ENCODE results near the gene DPH7.

DPH7 gene

DNA sequence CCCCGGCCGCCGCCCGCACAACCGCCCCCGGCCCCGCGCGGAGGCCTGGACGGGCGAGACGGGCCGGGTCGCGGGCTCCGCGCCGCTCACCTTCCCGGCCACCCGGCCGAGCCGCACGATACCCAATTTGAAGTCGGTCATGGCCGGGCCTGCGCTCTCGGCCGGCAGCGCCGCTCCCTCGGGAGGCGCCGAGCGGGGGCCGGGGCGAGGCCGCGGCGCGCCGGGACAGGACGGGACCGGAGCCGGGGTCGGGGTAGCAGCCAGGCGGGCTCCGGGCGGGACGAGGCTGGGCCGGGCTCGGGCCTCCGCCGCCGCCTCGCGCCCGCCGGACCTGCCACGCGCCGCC lies 11.4 kb upstream of the DPH7 start:
- no peak overlapping the region for H3K27ac ChIP-seq (ENCODE audit: low read length)

DNA sequence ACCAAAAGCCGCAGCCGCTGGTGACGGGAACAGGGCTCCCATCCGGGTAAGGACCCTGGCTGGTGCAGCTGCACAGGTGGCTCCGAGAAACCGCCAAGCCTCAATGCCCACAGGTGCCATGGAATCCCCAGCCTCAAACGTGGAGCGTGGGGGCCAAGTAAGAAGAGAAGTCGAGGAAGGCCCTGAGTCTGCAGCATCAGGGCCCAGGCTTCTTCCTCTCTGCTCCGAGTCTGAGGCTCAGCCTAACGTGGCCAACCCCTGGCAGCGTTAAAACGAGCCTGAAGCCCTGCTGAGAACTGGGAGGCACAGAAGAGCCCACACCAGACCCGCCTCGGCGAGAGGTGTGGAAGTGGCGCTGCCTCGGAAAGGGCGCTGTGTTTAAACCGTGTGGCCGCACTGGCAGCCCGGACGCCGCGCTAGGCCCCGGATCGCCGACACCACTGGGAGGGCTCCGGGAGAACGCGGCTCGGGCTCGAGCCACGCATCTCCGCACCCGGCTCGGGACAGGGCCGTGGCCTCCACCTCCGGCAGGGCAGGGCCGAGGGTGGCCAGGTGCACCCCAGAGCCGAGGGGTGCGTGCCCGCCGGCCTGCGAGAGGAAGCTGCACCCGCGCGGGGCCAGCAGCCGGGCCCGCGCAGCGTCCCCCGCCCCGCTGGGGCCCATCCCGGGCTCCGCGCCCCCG lies 10.9 kb upstream of the DPH7 start:
- no peaks in the 10 kb centered on the region for H3K9me3 ChIP-seq (ENCODE audit: control insufficient read depth in 2 of 2, low read length in 2 of 2)
- H3K9ac ChIP-seq (ENCODE audit: low read length in 2 of 2), result peak overlapping the region; percentile 62 to 69
- H3K4me1 ChIP-seq (ENCODE audit: control insufficient read depth, insufficient read depth, low read length), result peaks cover 12% of the 10 kb centered on the region
- peak overlapping the region; percentile 76 to 77 for H3K4me3 ChIP-seq (ENCODE audit: low read length in 2 of 2)
- H3K36me3 ChIP-seq (ENCODE audit: control insufficient read depth in 2 of 2, insufficient read depth in 2 of 2, low read length in 2 of 2), result peaks cover 18 to 19% of the 10 kb centered on the region in 2 donors
- no peaks in the 10 kb centered on the region for H3K27me3 ChIP-seq (ENCODE audit: control insufficient read depth in 1 of 2, insufficient read depth in 2 of 2, low read length in 2 of 2)
- H3K27ac ChIP-seq (ENCODE audit: low read length), result no peak overlapping the region

More for the DNA sequence above, 11.4 kb upstream of the DPH7 start:
- Histone ChIP-seq H3K4me3 (ENCODE audit: low read length in 2 of 2) (peak overlapping the region in 1 of 2 donors; percentile 77), H3K9me3 (ENCODE audit: control insufficient read depth in 2 of 2, low read length in 2 of 2) (no peaks in the 10 kb centered on the region), H3K27me3 (ENCODE audit: control insufficient read depth in 1 of 2, insufficient read depth in 2 of 2, low read length in 2 of 2) (no peaks in the 10 kb centered on the region), H3K36me3 (ENCODE audit: control insufficient read depth in 2 of 2, insufficient read depth in 2 of 2, low read length in 2 of 2) (peaks cover 18 to 19% of the 10 kb centered on the region in 2 donors), H3K9ac (ENCODE audit: low read length in 2 of 2) (no peak overlapping the region), H3K4me1 (ENCODE audit: control insufficient read depth, insufficient read depth, low read length) (peaks cover 12% of the 10 kb centered on the region)

- H3K4me1 ChIP-seq (ENCODE audit: control insufficient read depth, insufficient read depth, low read length), result peaks cover 12% of the 10 kb centered on the region
- H3K9ac ChIP-seq (ENCODE audit: low read length in 2 of 2), result peak overlapping the region in 1 of 2 donors; percentile 42
- no peak overlapping the region for H3K4me3 ChIP-seq (ENCODE audit: low read length in 2 of 2)
- no peak overlapping the region for H3K27ac ChIP-seq (ENCODE audit: low read length)
- no peaks in the 10 kb centered on the region for H3K27me3 ChIP-seq (ENCODE audit: control insufficient read depth in 1 of 2, insufficient read depth in 2 of 2, low read length in 2 of 2)
- H3K36me3 ChIP-seq (ENCODE audit: control insufficient read depth in 2 of 2, insufficient read depth in 2 of 2, low read length in 2 of 2), result peaks cover 19 to 21% of the 10 kb centered on the region in 2 donors
- no peaks in the 10 kb centered on the region for H3K9me3 ChIP-seq (ENCODE audit: control insufficient read depth in 2 of 2, low read length in 2 of 2)
These were observed 10.2 kb upstream of the DPH7 start for GRCh38 chr9:137588891-137589290.

DNA sequence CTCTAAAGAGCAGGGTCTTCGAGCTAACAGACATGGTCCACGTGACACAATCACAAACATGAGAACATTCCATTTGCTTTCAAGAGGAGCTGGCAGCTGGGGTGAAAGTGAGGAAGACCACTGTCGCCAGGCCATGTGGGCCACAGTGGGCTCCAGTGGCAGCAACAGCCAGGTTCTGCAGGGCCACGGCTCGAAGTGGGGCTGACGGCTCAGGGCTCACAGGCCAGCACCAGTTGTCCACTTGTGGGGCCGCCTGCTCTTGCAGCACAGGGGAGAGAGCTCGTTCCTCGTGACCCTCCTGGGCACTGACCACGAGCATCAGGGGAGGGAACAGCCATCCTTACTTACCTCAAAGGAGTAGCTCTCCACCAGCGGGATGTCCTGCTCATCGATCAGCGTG lies 9.6 kb upstream of the DPH7 start:
- no peak overlapping the region for H3K27ac ChIP-seq (ENCODE audit: low read length)
- peaks cover 22 to 23% of the 10 kb centered on the region in 2 donors for H3K36me3 ChIP-seq (ENCODE audit: control insufficient read depth in 2 of 2, insufficient read depth in 2 of 2, low read length in 2 of 2)

GRCh38 chr9:137586854-137587253 lies 8.1 kb upstream of the DPH7 start:
- Histone ChIP-seq H3K27me3 (ENCODE audit: control insufficient read depth in 1 of 2, insufficient read depth in 2 of 2, low read length in 2 of 2) (no peaks in the 10 kb centered on the region), H3K4me1 (ENCODE audit: control insufficient read depth, insufficient read depth, low read length) (peaks cover 12% of the 10 kb centered on the region), H3K9ac (ENCODE audit: low read length in 2 of 2) (no peak overlapping the region), H3K36me3 (ENCODE audit: control insufficient read depth in 2 of 2, insufficient read depth in 2 of 2, low read length in 2 of 2) (peaks cover 34 to 36% of the 10 kb centered on the region in 2 donors), H3K9me3 (ENCODE audit: control insufficient read depth in 2 of 2, low read length in 2 of 2) (no peaks in the 10 kb centered on the region), H3K4me3 (ENCODE audit: low read length in 2 of 2) (no peak overlapping the region), H3K27ac (ENCODE audit: low read length) (no peak overlapping the region)

More for the DNA sequence above, 9.6 kb upstream of the DPH7 start:
- Histone ChIP-seq H3K4me1 (ENCODE audit: control insufficient read depth, insufficient read depth, low read length) (peaks cover 12% of the 10 kb centered on the region), H3K4me3 (ENCODE audit: low read length in 2 of 2) (no peak overlapping the region), H3K27me3 (ENCODE audit: control insufficient read depth in 1 of 2, insufficient read depth in 2 of 2, low read length in 2 of 2) (no peaks in the 10 kb centered on the region), H3K9ac (ENCODE audit: low read length in 2 of 2) (no peak overlapping the region), H3K9me3 (ENCODE audit: control insufficient read depth in 2 of 2, low read length in 2 of 2) (no peaks in the 10 kb centered on the region)

- H3K9ac ChIP-seq (ENCODE audit: low read length in 2 of 2), result no peak overlapping the region
- H3K36me3 ChIP-seq (ENCODE audit: control insufficient read depth in 2 of 2, insufficient read depth in 2 of 2, low read length in 2 of 2), result peaks cover 36 to 44% of the 10 kb centered on the region in 2 donors
These were observed 5.2 kb upstream of the DPH7 start for GRCh38 chr9:137583957-137584356.

DNA sequence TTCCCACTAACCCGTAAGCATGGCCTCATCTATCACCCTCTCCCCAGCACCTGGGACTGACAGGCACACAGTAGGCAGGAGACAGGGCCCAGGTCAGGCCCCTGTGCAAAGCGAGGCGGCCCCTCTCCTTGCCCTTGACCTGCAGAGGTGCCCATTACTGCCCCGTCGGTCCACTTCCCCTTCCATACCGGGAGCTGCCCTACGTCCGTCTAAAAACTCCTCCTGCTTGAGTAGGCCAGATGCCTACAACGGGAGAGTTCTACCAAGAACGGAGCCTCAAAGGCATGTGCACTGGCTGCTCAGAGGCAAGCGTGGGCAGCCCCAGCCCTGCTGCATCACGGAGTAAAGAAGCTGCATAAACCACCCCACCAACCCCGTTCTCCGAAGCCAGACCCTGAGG lies 4.6 kb upstream of the DPH7 start:
- Histone ChIP-seq H3K36me3 (ENCODE audit: control insufficient read depth in 2 of 2, insufficient read depth in 2 of 2, low read length in 2 of 2) (peaks cover 36 to 44% of the 10 kb centered on the region in 2 donors), H3K9ac (ENCODE audit: low read length in 2 of 2) (no peak overlapping the region), H3K9me3 (ENCODE audit: control insufficient read depth in 2 of 2, low read length in 2 of 2) (no peaks in the 10 kb centered on the region), H3K27ac (ENCODE audit: low read length) (no peak overlapping the region), H3K4me1 (ENCODE audit: control insufficient read depth, insufficient read depth, low read length) (peaks cover 10% of the 10 kb centered on the region), H3K4me3 (ENCODE audit: low read length in 2 of 2) (no peak overlapping the region), H3K27me3 (ENCODE audit: control insufficient read depth in 1 of 2, insufficient read depth in 2 of 2, low read length in 2 of 2) (no peaks in the 10 kb centered on the region)

More at GRCh38 chr9:137583957-137584356, 5.2 kb upstream of the DPH7 start:
- Histone ChIP-seq H3K9me3 (ENCODE audit: control insufficient read depth in 2 of 2, low read length in 2 of 2) (no peaks in the 10 kb centered on the region), H3K4me3 (ENCODE audit: low read length in 2 of 2) (no peak overlapping the region), H3K4me1 (ENCODE audit: control insufficient read depth, insufficient read depth, low read length) (peaks cover 9% of the 10 kb centered on the region), H3K27me3 (ENCODE audit: control insufficient read depth in 1 of 2, insufficient read depth in 2 of 2, low read length in 2 of 2) (no peaks in the 10 kb centered on the region), H3K27ac (ENCODE audit: low read length) (no peak overlapping the region)

GRCh38 chr9:137582286-137582860 lies 3.6 kb upstream of the DPH7 start:
- no peak overlapping the region for H3K9ac ChIP-seq (ENCODE audit: low read length in 2 of 2)
- peaks cover 29 to 41% of the 10 kb centered on the region in 2 donors for H3K36me3 ChIP-seq (ENCODE audit: control insufficient read depth in 2 of 2, insufficient read depth in 2 of 2, low read length in 2 of 2)
- no peaks in the 10 kb centered on the region for H3K27me3 ChIP-seq (ENCODE audit: control insufficient read depth in 1 of 2, insufficient read depth in 2 of 2, low read length in 2 of 2)

DNA sequence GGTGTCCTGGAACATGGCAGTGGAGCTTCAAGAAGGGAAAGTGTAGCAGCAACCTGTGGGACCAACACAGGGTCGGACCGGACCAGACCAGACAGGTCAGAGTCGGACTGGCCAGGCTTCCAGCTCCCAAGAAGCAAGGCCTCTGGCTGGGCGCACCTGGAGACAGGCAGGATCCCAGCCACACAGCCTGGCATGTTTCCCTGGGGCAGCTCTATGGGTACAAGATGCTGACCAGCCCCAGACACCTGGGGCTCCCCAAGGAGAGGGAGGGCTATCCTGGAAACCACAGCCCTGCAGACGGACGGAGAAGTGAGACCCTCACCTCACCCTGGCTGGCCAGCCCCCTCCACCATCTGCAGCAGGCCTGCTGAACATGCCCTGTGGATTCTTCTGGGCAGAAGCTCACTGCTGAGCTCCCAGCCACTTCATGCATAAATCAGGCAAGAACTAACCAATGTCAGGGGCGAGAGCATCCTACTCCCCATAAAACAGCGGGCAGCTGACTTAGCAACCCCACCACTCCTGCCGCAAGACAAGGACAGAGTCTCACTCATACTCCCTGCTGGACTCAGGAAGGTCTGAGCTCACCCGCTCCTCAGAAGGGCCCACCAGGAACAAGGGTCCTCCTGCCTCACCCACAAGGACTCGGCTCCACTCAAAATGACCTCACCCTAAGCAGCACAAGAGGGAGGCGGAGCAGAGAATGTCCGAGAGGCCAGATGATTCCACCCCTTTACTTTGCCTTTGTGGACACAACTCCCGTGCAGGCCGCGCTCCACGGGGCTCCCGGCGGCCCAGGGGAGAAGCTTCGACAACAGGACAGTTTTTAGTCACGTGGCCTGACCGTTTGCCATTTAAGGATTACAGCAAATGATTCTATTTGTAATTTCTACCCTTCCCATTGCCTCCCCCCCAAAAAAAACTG lies 2.9 kb upstream of the DPH7 start:
- H3K36me3 ChIP-seq (ENCODE audit: control insufficient read depth in 2 of 2, insufficient read depth in 2 of 2, low read length in 2 of 2), result peaks cover 23 to 34% of the 10 kb centered on the region in 2 donors
- no peak overlapping the region for H3K9ac ChIP-seq (ENCODE audit: low read length in 2 of 2)

More at GRCh38 chr9:137582286-137582860, 3.6 kb upstream of the DPH7 start:
- Histone ChIP-seq H3K9me3 (ENCODE audit: control insufficient read depth in 2 of 2, low read length in 2 of 2) (no peaks in the 10 kb centered on the region), H3K27ac (ENCODE audit: low read length) (no peak overlapping the region), H3K4me3 (ENCODE audit: low read length in 2 of 2) (no peak overlapping the region), H3K4me1 (ENCODE audit: control insufficient read depth, insufficient read depth, low read length) (peaks cover 17% of the 10 kb centered on the region)

DNA sequence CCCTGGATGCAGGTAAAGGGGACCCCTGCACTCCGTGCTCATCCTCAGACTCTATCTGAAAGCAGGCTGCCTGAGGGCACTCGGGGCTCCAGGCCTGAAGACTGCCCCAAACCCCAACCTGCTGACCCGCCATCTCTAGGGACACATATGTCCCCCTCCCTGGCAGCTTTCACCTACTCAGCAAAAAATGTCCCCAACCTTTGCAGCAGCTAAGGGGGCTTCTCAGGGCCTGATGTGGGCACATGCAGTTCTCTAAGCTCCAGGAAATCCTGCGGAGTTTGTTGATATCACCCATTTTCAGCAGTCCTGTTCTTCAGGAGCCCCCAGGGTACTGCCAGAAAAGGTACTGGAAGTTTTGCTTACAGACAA lies 2.2 kb upstream of the DPH7 start:
- Histone ChIP-seq H3K4me1 (ENCODE audit: control insufficient read depth, insufficient read depth, low read length) (peaks cover 32% of the 10 kb centered on the region), H3K36me3 (ENCODE audit: control insufficient read depth in 2 of 2, insufficient read depth in 2 of 2, low read length in 2 of 2) (peaks cover 19 to 34% of the 10 kb centered on the region in 2 donors), H3K27ac (ENCODE audit: low read length) (no peak overlapping the region), H3K9ac (ENCODE audit: low read length in 2 of 2) (no peak overlapping the region), H3K4me3 (ENCODE audit: low read length in 2 of 2) (no peak overlapping the region), H3K9me3 (ENCODE audit: control insufficient read depth in 2 of 2, low read length in 2 of 2) (no peaks in the 10 kb centered on the region), H3K27me3 (ENCODE audit: control insufficient read depth in 1 of 2, insufficient read depth in 2 of 2, low read length in 2 of 2) (no peaks in the 10 kb centered on the region)

More for the DNA sequence above, 2.9 kb upstream of the DPH7 start:
- peaks cover 25% of the 10 kb centered on the region for H3K4me1 ChIP-seq (ENCODE audit: control insufficient read depth, insufficient read depth, low read length)
- H3K9me3 ChIP-seq (ENCODE audit: control insufficient read depth in 2 of 2, low read length in 2 of 2), result no peaks in the 10 kb centered on the region
- H3K4me3 ChIP-seq (ENCODE audit: low read length in 2 of 2), result no peak overlapping the region
- H3K27ac ChIP-seq (ENCODE audit: low read length), result no peak overlapping the region
- H3K27me3 ChIP-seq (ENCODE audit: control insufficient read depth in 1 of 2, insufficient read depth in 2 of 2, low read length in 2 of 2), result no peaks in the 10 kb centered on the region
